Epithelial cell of esophagus (primary cell): ENCODE results near the gene FMNL2.

Experiments
- DNase-seq: peaks from one replicate; pipeline ENCODE4 v3.0.0; 2010; ENCODE audit warnings: low read depth
- H3K4me3 ChIP-seq: 2 replicates; pipeline ENCODE4 v1.5.1; 2011; ENCODE audit warnings: mild to moderate bottlenecking, low read length, control low read depth
- TF ChIP-seq, protein P1 (sequence below): IDR thresholded peaks from 2 replicates; pipeline ENCODE4 v1.5.1; 2011; ENCODE audit warnings: low read depth, mild to moderate bottlenecking, low read length, control low read depth, inconsistent platforms; ENCODE audit not compliant: insufficient read depth; ENCODE audit errors: missing control alignments

FMNL2 gene

DNA sequence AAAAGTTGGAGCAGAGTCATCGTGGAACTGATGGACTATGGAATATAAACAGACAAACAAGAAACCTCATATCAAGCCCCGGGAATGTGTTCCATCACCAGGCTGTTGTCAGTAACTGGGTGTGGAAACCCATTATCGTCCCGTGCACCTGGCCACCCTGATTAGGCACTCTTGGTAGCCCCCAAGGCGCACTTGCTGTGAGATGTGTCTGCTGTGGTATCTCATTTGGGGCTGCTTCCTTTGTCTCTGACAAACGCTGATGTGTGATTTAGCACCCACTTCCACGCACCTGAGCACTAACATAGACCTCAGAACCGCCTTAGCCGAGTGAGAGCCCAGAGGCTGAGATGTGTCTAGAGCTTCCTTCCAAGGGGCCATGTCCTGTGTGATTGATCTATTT is 286.0 kb downstream of the FMNL2 start:
- DNase-seq = no peak

DNA sequence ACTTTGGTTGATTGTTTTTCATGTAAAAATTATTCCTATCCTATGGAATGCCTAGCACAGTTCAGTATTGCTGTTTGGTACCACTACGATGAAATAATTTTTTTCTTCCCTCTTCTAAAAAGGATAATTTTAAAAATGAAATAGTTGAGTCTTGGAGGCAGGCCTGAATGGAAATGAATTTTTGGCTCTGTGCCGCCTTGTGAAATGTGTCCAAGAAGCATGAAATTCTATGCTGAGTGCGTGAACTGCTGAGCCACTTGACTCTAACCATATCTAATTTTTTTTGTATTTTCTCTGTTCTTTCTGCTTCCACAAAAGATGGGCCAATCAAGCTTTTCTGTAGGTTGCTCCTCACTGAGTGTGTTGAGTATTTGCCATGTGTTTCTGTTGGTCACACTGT is 287.2 kb downstream of the FMNL2 start:
- TF ChIP-seq, protein P1, sequence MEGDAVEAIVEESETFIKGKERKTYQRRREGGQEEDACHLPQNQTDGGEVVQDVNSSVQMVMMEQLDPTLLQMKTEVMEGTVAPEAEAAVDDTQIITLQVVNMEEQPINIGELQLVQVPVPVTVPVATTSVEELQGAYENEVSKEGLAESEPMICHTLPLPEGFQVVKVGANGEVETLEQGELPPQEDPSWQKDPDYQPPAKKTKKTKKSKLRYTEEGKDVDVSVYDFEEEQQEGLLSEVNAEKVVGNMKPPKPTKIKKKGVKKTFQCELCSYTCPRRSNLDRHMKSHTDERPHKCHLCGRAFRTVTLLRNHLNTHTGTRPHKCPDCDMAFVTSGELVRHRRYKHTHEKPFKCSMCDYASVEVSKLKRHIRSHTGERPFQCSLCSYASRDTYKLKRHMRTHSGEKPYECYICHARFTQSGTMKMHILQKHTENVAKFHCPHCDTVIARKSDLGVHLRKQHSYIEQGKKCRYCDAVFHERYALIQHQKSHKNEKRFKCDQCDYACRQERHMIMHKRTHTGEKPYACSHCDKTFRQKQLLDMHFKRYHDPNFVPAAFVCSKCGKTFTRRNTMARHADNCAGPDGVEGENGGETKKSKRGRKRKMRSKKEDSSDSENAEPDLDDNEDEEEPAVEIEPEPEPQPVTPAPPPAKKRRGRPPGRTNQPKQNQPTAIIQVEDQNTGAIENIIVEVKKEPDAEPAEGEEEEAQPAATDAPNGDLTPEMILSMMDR = no peak

More for the DNA sequence above, 286.0 kb downstream of the FMNL2 start:
- TF ChIP-seq, protein P1 = no peak
- no peak overlapping the region for H3K4me3 ChIP-seq

DNA sequence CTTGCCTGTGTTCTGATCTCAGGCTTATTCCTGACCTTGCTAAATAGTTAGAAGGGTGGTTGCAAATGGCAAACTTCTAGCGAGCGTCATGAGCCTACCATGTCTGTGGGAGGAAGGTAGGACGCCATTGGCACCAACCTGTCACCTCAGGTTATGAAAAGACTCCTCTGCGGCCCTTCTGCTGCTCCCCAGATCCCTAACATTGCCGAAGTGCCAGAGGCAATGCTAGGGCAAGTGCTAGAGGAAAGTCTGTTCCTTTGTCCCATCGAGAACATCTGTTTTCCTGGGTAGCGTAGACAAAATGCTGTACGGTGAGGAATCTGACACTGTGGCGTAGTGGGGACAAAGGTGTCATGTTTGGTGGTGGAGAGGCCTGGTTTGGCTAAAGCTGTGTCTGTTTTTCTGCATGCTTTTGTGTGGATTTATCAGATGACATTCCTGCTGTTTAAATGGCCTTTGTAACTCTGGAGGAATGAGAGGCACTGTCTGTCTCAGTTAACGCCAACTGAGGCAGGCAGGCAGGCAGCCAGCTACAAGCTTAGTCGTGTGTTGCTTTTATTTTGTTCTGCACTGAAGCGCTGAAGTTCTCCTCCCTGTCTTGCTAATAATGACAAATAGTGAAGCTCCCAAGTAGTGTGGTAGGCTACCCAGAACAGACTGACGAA is 288.2 kb downstream of the FMNL2 start:
- TF ChIP-seq, protein P1 = no peak
- no peak for DNase-seq

More for the DNA sequence above, 287.2 kb downstream of the FMNL2 start:
- no peak overlapping the region for H3K4me3 ChIP-seq
- DNase-seq = no peak

DNA sequence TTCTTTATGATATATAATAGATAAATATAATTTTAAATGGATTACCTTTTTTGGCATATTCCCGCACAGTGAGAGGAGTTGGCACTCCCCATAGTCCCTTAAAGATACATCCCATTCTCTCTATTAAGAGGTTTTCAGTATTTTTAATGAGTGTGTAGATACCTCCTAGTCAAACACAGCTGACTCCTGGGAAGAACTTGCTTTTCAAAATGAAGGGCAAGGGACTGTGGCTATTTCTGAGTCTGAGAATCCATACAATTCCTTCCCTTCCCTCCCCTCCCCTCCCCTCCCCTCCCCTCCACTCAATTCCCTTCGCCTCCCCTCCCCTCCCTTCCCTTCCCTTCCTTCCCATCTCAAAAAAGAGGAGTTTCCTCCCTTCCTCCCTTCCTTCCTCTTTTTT is 288.8 kb downstream of the FMNL2 start:
- H3K4me3 ChIP-seq = no peak overlapping the region
- TF ChIP-seq, protein P1 = no peak
- no peak for DNase-seq

More for the DNA sequence above, 288.2 kb downstream of the FMNL2 start:
- H3K4me3 ChIP-seq = no peak overlapping the region

DNA sequence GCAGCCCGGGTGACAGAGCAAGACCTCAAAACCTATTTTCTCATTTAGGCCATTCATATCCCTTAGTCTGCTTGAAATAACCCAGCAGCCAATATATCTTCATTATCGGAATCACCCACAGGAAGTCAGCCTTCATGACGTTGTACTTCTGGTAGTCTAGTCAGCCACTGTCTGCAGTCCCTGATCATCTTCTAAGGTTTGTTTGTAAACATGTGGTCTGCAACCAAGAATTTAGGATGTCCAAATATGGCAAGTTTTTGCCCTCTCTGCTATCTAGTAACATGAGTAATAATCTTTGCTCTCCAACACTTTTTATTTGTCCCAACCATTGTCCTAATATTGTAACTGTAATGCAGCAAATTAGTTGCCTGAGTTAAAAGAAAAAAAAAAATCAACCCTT is 289.8 kb downstream of the FMNL2 start:
- no peak overlapping the region for H3K4me3 ChIP-seq
- no peak for DNase-seq
- TF ChIP-seq, protein P1 = no peak

DNA sequence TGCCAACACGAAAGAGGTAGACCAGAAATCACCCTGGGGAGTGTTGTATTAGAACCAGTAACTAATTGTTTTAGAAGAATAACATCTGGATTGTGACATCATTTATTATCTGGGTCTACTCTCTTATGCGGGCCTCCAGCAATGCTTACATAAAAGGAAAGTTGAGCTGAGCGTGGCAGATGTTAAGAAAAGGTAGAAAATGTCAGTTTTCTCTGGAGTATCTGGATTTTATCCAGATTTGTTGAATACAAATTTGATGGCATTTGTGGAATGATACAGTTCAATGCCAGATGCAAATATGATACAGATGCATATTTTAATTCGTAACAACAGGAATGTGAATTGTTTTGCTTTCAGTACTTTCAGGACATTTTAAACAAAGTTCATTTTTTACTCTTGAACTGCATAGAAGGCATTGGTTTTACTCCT is 292.0 kb downstream of the FMNL2 start:
- TF ChIP-seq, protein P1 = no peak
- DNase-seq = no peak
- H3K4me3 ChIP-seq = no peak overlapping the region

DNA sequence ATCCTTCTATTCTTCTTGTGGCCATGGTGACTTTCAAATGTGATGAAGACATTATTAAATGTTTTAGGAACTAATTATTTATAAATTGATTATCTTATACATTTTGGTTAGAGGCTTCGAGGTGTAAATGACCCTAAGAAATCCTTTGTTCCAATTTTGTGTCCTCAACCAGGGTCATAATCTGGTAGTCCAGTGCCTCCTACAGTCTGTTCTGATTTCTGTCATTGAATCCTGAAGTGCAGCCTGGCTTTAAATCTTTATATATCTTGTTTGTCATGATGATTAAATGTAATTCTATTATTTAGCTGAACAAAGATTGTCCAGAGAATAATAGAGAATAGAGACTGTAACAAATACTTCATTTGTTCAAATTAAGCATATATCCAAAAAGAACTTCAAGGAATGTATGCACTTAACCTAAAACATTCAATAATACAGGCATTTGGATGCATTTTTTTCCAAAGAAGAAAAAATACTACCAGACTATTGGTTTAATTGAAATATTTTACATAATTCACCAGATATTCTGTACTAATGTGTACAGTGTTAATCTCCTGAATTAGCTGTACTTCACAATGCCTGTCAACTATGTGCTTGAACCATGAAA is 292.5 kb downstream of the FMNL2 start:
- TF ChIP-seq, protein P1 = peak; percentile 61
- H3K4me3 ChIP-seq = no peak overlapping the region
- DNase-seq = peak; percentile 30
